Measurements from ENCODE around the gene CAMK2D.

DNA sequence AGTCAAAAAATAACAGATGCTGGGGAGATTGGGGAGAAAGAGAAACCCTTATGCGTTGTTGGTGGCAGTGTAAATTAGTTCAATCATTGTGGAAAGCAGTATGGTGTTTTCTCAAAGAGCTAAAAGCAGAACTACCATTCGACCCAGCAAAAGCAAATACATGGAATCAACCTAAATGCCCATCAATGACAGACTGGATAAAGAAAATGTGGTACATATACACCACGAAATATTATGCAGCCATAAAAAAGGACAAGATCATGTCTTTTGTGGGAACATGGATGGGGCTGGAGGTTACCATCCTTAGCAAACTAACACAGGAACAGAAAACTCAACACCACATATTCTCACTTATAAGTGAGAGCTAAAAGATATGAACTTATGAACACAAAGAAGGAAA is 188.9 kb downstream of the CAMK2D start:
- no peak for TF ChIP-seq EZH2 (IDR thresholded peaks at IDR 0.05; ENCODE audit: borderline replicate concordance, low read depth, low read length, poor library complexity, severe bottlenecking)
- TF ChIP-seq, protein P1, sequence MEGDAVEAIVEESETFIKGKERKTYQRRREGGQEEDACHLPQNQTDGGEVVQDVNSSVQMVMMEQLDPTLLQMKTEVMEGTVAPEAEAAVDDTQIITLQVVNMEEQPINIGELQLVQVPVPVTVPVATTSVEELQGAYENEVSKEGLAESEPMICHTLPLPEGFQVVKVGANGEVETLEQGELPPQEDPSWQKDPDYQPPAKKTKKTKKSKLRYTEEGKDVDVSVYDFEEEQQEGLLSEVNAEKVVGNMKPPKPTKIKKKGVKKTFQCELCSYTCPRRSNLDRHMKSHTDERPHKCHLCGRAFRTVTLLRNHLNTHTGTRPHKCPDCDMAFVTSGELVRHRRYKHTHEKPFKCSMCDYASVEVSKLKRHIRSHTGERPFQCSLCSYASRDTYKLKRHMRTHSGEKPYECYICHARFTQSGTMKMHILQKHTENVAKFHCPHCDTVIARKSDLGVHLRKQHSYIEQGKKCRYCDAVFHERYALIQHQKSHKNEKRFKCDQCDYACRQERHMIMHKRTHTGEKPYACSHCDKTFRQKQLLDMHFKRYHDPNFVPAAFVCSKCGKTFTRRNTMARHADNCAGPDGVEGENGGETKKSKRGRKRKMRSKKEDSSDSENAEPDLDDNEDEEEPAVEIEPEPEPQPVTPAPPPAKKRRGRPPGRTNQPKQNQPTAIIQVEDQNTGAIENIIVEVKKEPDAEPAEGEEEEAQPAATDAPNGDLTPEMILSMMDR (conservative IDR thresholded peaks at IDR 0.05; ENCODE audit: low read depth, low read length), result no peak
